ENCODE measurements around the gene ACOT11.

DNA sequence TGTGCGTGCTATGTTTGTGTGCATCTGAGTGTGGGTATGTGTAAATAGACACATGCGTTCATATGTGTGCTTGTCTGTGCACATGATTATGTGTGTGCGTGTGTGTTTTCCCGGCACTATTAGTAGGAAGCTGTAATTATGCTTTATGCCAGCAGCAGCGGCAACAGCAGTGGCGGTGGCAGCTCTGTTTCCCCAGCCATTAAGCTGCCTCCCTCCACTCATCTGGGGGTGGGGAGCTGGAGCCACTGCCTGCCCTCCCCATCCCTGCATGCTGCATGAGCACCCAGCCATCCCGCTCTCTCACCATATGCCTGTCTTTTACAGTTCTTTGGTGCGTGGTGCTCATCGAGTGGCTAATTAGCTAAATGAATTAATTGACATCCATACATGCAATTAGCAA lies 30.5 kb upstream of the ACOT11 start:
- TF ChIP-seq EZH2 (IDR thresholded peaks at IDR 0.05; ENCODE audit: borderline replicate concordance): no peak
- TF ChIP-seq, protein P1, sequence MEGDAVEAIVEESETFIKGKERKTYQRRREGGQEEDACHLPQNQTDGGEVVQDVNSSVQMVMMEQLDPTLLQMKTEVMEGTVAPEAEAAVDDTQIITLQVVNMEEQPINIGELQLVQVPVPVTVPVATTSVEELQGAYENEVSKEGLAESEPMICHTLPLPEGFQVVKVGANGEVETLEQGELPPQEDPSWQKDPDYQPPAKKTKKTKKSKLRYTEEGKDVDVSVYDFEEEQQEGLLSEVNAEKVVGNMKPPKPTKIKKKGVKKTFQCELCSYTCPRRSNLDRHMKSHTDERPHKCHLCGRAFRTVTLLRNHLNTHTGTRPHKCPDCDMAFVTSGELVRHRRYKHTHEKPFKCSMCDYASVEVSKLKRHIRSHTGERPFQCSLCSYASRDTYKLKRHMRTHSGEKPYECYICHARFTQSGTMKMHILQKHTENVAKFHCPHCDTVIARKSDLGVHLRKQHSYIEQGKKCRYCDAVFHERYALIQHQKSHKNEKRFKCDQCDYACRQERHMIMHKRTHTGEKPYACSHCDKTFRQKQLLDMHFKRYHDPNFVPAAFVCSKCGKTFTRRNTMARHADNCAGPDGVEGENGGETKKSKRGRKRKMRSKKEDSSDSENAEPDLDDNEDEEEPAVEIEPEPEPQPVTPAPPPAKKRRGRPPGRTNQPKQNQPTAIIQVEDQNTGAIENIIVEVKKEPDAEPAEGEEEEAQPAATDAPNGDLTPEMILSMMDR (IDR thresholded peaks at IDR 0.05; ENCODE audit: poor library complexity): no peak
